Measurements from ENCODE around the gene ABCC3. TPM values are rescaled to one million over a fixed set of nuclear protein-coding genes. Genes with fewer than 3 reads are reported as not detected.

Gene ABCC3
- total RNA-seq, 1 donor from 2014 or later: not detected

DNA sequence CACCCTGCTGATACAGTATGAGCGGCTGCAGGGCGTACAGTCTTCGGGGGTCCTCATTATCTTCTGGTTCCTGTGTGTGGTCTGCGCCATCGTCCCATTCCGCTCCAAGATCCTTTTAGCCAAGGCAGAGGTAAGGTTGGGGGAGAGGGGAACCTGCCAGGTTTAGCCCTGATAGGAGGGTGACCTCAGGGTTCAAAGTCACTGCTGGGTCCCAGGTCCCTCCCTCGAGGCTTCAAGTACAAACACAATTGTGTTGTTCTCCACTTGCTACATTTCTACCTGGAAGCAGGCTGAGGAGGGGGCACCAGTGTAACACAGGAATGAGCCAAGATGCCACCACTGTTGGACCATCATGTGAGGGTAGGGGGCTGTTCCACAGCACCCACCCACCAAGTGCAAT is 22.4 kb downstream of the ABCC3 start:
- Mint-ChIP-seq H3K9me3 (ENCODE audit: unreplicated experiment) (peaks cover 3% of the 10 kb centered on the region), H3K27me3 (ENCODE audit: unreplicated experiment) (peaks cover 12% of the 10 kb centered on the region), H3K4me1 (ENCODE audit: low read depth, unreplicated experiment) (peaks cover 8% of the 10 kb centered on the region), H3K36me3 (ENCODE audit: unreplicated experiment) (peaks cover 7% of the 10 kb centered on the region), H3K27ac (ENCODE audit: unreplicated experiment) (no peak overlapping the region), H3K4me3 (ENCODE audit: unreplicated experiment) (no peak overlapping the region)
- DNase-seq: no peak
- TF ChIP-seq, protein P1, sequence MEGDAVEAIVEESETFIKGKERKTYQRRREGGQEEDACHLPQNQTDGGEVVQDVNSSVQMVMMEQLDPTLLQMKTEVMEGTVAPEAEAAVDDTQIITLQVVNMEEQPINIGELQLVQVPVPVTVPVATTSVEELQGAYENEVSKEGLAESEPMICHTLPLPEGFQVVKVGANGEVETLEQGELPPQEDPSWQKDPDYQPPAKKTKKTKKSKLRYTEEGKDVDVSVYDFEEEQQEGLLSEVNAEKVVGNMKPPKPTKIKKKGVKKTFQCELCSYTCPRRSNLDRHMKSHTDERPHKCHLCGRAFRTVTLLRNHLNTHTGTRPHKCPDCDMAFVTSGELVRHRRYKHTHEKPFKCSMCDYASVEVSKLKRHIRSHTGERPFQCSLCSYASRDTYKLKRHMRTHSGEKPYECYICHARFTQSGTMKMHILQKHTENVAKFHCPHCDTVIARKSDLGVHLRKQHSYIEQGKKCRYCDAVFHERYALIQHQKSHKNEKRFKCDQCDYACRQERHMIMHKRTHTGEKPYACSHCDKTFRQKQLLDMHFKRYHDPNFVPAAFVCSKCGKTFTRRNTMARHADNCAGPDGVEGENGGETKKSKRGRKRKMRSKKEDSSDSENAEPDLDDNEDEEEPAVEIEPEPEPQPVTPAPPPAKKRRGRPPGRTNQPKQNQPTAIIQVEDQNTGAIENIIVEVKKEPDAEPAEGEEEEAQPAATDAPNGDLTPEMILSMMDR (IDR thresholded peaks at IDR 0.05; ENCODE audit: partially characterized antibody, unreplicated experiment): no peak

DNA sequence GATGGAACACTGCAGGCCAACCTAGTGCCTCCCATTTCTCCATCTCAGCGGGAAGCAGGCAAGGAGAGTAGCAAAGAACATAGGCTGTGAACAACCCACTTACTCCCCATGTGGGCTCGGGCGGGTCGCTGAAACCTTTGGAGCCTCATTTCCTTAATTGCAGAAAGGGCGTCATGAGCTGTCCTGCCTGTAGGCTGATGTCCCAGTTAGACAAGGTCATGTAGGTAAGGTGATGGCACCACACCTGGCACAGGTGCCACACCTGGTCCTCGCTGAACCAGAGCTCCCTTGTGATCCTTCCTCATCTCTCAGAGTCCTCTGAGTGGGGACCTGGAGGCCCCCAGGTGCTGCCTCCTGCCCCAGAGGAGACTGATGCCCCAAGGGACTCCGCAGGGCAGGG is 22.9 kb downstream of the ABCC3 start:
- TF ChIP-seq, protein P1 (IDR thresholded peaks at IDR 0.05; ENCODE audit: partially characterized antibody, unreplicated experiment): no peak
- Mint-ChIP-seq H3K4me1 (ENCODE audit: low read depth, unreplicated experiment) (peaks cover 8% of the 10 kb centered on the region), H3K4me3 (ENCODE audit: unreplicated experiment) (no peak overlapping the region), H3K36me3 (ENCODE audit: unreplicated experiment) (peaks cover 7% of the 10 kb centered on the region), H3K27me3 (ENCODE audit: unreplicated experiment) (peaks cover 13% of the 10 kb centered on the region), H3K9me3 (ENCODE audit: unreplicated experiment) (peaks cover 7% of the 10 kb centered on the region), H3K27ac (ENCODE audit: unreplicated experiment) (no peak overlapping the region)
- DNase-seq: no peak

DNA sequence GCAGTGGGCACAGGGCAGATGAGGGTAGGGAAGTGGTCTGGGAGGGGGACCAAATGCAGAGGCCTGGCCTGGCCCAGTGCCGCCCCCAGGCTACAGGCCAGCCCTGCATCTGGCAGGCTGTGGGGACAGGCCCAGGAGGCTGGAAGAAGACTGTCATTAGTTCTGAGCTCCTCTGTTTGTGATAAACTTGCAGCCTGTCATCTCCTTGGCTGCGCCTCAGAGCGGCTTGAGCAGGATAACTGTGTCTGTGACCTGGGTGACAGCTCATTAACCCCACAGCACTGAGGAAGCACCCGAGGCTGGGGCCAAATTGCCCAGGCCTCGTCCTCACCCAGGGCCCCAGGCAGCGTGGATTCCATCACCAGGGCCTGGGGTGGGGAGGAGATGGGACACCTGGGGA is 23.9 kb downstream of the ABCC3 start:
- no peak overlapping the region for H3K4me3 Mint-ChIP-seq (ENCODE audit: unreplicated experiment)
- H3K4me1 Mint-ChIP-seq (ENCODE audit: low read depth, unreplicated experiment): peaks cover 8% of the 10 kb centered on the region
- H3K36me3 Mint-ChIP-seq (ENCODE audit: unreplicated experiment): peaks cover 7% of the 10 kb centered on the region
- no peak overlapping the region for H3K27ac Mint-ChIP-seq (ENCODE audit: unreplicated experiment)
- peaks cover 17% of the 10 kb centered on the region for H3K27me3 Mint-ChIP-seq (ENCODE audit: unreplicated experiment)
- no peak for DNase-seq
- TF ChIP-seq, protein P1 (IDR thresholded peaks at IDR 0.05; ENCODE audit: partially characterized antibody, unreplicated experiment): no peak
- H3K9me3 Mint-ChIP-seq (ENCODE audit: unreplicated experiment): peaks cover 9% of the 10 kb centered on the region

DNA sequence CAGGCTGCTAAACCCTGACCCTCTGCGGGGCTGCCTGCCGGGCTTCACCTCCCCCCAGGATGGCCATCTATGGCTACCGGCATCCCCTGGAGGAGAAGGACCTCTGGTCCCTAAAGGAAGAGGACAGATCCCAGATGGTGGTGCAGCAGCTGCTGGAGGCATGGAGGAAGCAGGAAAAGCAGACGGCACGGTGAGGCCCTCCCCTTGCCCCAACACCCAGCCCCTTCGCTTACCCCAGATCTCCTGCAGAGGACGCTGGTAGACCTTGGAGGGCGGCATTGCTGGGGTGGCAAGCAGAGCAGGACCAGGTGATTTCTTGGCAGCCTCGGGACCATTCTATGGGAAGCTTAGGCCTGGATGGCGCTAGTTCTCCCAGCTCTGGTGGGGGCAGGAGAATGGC is 24.5 kb downstream of the ABCC3 start:
- no peak for DNase-seq

More for the DNA sequence above, 24.5 kb downstream of the ABCC3 start:
- TF ChIP-seq, protein P1 (IDR thresholded peaks at IDR 0.05; ENCODE audit: partially characterized antibody, unreplicated experiment): no peak
- Mint-ChIP-seq H3K36me3 (ENCODE audit: unreplicated experiment) (peaks cover 7% of the 10 kb centered on the region), H3K9me3 (ENCODE audit: unreplicated experiment) (peaks cover 9% of the 10 kb centered on the region), H3K27me3 (ENCODE audit: unreplicated experiment) (peaks cover 17% of the 10 kb centered on the region), H3K4me1 (ENCODE audit: low read depth, unreplicated experiment) (peaks cover 8% of the 10 kb centered on the region), H3K27ac (ENCODE audit: unreplicated experiment) (no peak overlapping the region), H3K4me3 (ENCODE audit: unreplicated experiment) (no peak overlapping the region)
